ENCODE results near the gene SLCO1A2.

- TF ChIP-seq, protein P1, sequence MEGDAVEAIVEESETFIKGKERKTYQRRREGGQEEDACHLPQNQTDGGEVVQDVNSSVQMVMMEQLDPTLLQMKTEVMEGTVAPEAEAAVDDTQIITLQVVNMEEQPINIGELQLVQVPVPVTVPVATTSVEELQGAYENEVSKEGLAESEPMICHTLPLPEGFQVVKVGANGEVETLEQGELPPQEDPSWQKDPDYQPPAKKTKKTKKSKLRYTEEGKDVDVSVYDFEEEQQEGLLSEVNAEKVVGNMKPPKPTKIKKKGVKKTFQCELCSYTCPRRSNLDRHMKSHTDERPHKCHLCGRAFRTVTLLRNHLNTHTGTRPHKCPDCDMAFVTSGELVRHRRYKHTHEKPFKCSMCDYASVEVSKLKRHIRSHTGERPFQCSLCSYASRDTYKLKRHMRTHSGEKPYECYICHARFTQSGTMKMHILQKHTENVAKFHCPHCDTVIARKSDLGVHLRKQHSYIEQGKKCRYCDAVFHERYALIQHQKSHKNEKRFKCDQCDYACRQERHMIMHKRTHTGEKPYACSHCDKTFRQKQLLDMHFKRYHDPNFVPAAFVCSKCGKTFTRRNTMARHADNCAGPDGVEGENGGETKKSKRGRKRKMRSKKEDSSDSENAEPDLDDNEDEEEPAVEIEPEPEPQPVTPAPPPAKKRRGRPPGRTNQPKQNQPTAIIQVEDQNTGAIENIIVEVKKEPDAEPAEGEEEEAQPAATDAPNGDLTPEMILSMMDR (IDR thresholded peaks at IDR 0.05): no peak
- TF ChIP-seq POLR2A (IDR thresholded peaks at IDR 0.05): no peak
Observed at GRCh38 chr12:21353487-21353886, 18.8 kb upstream of the SLCO1A2 start.

All from right lobe of liver (tissue), 4 donors.